Esophagus muscularis mucosa (tissue), 3 donors: Measurements from ENCODE around the gene HOXB9.

Source experiments
- CTCF ChIP-seq, 3 experiments: fragments of 200-600 bp in 2 of 3; fragments of 450-650 bp in 1 of 3; sonication (generic) in 2 of 3; IDR thresholded peaks; one replicate each; pipeline ENCODE4 v1.5.1; 2017 to 2019; ENCODE audit warnings: antibody characterized with exemption in 3 of 3, mild to moderate bottlenecking in 2 of 3, moderate library complexity in 1 of 3
- POLR2A ChIP-seq: fragments of 450-650 bp; IDR thresholded peaks from one replicate; pipeline ENCODE4 v1.6.1; 2017; ENCODE audit warnings: antibody characterized with exemption, moderate library complexity, mild to moderate bottlenecking, low read depth
- POLR2AphosphoS5 ChIP-seq, 2 donors: sonication (generic); formaldehyde crosslinking; IDR thresholded peaks; one replicate each; pipeline ENCODE4 v1.6.1; 2017; ENCODE audit warnings: antibody characterized with exemption in 2 of 2

GRCh38 chr17:48642059-48642842 is 16.1 kb upstream of the HOXB9 start:
- TF ChIP-seq POLR2AphosphoS5 (IDR thresholded peaks at IDR 0.05): no peak
- TF ChIP-seq CTCF (IDR thresholded peaks at IDR 0.05): no peak
- no peak for TF ChIP-seq POLR2A
